IPS DF 19.7 (cell line): ENCODE data around the gene PLEKHF1.

Experiments used
- DNase-seq: peaks from one replicate; pipeline ENCODE4 v3.0.0-alpha.2; 2013; ENCODE audit warnings: low read depth, low spot score

The PLEKHF1 gene

GRCh38 chr19:29634423-29635130 is 30.7 kb upstream of the PLEKHF1 start:
- no peak for DNase-seq

GRCh38 chr19:29635963-29636362 is 29.3 kb upstream of the PLEKHF1 start:
- no peak for DNase-seq

- DNase-seq, result no peak
Measured at GRCh38 chr19:29636553-29637360, 28.5 kb upstream of the PLEKHF1 start.

GRCh38 chr19:29639086-29639485 is 26.2 kb upstream of the PLEKHF1 start:
- DNase-seq, result no peak

GRCh38 chr19:29640231-29640630 is 25.0 kb upstream of the PLEKHF1 start:
- no peak for DNase-seq

- no peak for DNase-seq
Measured at GRCh38 chr19:29641597-29641996, 23.7 kb upstream of the PLEKHF1 start.

GRCh38 chr19:29643361-29643935 is 21.8 kb upstream of the PLEKHF1 start:
- DNase-seq, result no peak

- DNase-seq, result no peak
Measured at GRCh38 chr19:29644210-29644609, 21.1 kb upstream of the PLEKHF1 start.

- no peak for DNase-seq
Measured at GRCh38 chr19:29645491-29645867, 19.8 kb upstream of the PLEKHF1 start.

- DNase-seq, result no peak
Measured at GRCh38 chr19:29645911-29646310, 19.4 kb upstream of the PLEKHF1 start.

GRCh38 chr19:29650772-29651387 is 14.4 kb upstream of the PLEKHF1 start:
- DNase-seq, result no peak

- no peak for DNase-seq
Measured at GRCh38 chr19:29651622-29652394, 13.5 kb upstream of the PLEKHF1 start.

- no peak for DNase-seq
Measured at GRCh38 chr19:29653398-29653797, 11.9 kb upstream of the PLEKHF1 start.

- DNase-seq, result no peak
Measured at GRCh38 chr19:29655648-29656335, 9.5 kb upstream of the PLEKHF1 start.

GRCh38 chr19:29658221-29658991 is 6.9 kb upstream of the PLEKHF1 start:
- no peak for DNase-seq

GRCh38 chr19:29660835-29661234 is 4.4 kb upstream of the PLEKHF1 start:
- DNase-seq, result no peak

- no peak for DNase-seq
Measured at GRCh38 chr19:29662278-29662603, 3.0 kb upstream of the PLEKHF1 start.

GRCh38 chr19:29662604-29663404 is 2.5 kb upstream of the PLEKHF1 start:
- no peak for DNase-seq
